Keratinocyte (primary cell): ENCODE measurements around the gene NRF1. TPM values are rescaled to one million over a fixed set of nuclear protein-coding genes. Genes with fewer than 3 reads are reported as not detected.

Source experiments
- DNase-seq: peaks from one replicate; pipeline ENCODE4 v3.0.0-alpha.2; 2011; ENCODE audit warnings: low read depth, missing footprints, low spot score
- FAIRE-seq: peaks from 2 replicates; lab custom pipeline; 2011; peaks lifted over from hg19 to GRCh38; lab: Jason Lieb, UNC
- H2AFZ ChIP-seq: 2 replicates; pipeline ENCODE4 v1.6.0; 2012; ENCODE audit warnings: low read length, control low read depth, inconsistent platforms; ENCODE audit not compliant: control insufficient read depth
- H3K27ac ChIP-seq: 2 replicates; pipeline ENCODE4 v1.5.1; 2011; ENCODE audit warnings: low read length; ENCODE audit not compliant: control insufficient read depth, insufficient read depth
- H3K27me3 ChIP-seq: 3 replicates; pipeline ENCODE4 v1.6.0; 2011; ENCODE audit warnings: low read length; ENCODE audit not compliant: control insufficient read depth, insufficient read depth; ENCODE audit errors: extremely low read depth
- H3K36me3 ChIP-seq, 2 experiments: 2 replicates in 1 of 2; 3 replicates in 1 of 2; pipeline ENCODE4 v1.5.1; 2011; ENCODE audit warnings: low read length in 2 of 2, mild to moderate bottlenecking in 1 of 2; ENCODE audit not compliant: control insufficient read depth in 2 of 2, insufficient read depth in 2 of 2; ENCODE audit errors: extremely low read depth in 1 of 2
- H3K4me1 ChIP-seq: 3 replicates; pipeline ENCODE4 v1.5.1; 2011; ENCODE audit warnings: low read length; ENCODE audit not compliant: control insufficient read depth, insufficient read depth; ENCODE audit errors: extremely low read depth
- H3K4me2 ChIP-seq: 3 replicates; pipeline ENCODE4 v1.6.0; 2011; ENCODE audit warnings: low read depth, low read length; ENCODE audit not compliant: control insufficient read depth, insufficient read depth; ENCODE audit errors: extremely low read depth
- H3K4me3 ChIP-seq, 3 experiments: fragments of 200-600 bp in 1 of 3; sonication (generic) in 1 of 3; 2 replicates in 2 of 3; 3 replicates in 1 of 3; pipeline ENCODE4 v1.5.1; 2011 to 2016; ENCODE audit warnings: low read length in 3 of 3, mild to moderate bottlenecking in 3 of 3, control low read depth in 2 of 3, inconsistent platforms in 1 of 3, low read depth in 1 of 3, mixed read lengths in 1 of 3, mixed run types in 1 of 3, moderate library complexity in 1 of 3; ENCODE audit not compliant: control insufficient read depth in 2 of 3, insufficient read depth in 2 of 3; ENCODE audit errors: extremely low read depth in 1 of 3
- H3K79me2 ChIP-seq: 2 replicates; pipeline ENCODE4 v1.6.0; 2012; ENCODE audit warnings: low read length; ENCODE audit not compliant: control insufficient read depth, insufficient read depth
- H3K9ac ChIP-seq: 3 replicates; pipeline ENCODE4 v1.6.0; 2011; ENCODE audit warnings: low read length; ENCODE audit not compliant: control insufficient read depth, insufficient read depth; ENCODE audit errors: extremely low read depth
- H3K9me1 ChIP-seq: 3 replicates; pipeline ENCODE4 v1.6.0; 2011; ENCODE audit warnings: low read length; ENCODE audit not compliant: control insufficient read depth, insufficient read depth; ENCODE audit errors: extremely low read depth
- H3K9me3 ChIP-seq: 2 replicates; pipeline ENCODE4 v1.5.1; 2012; ENCODE audit warnings: low read depth, low read length; ENCODE audit not compliant: control insufficient read depth
- H4K20me1 ChIP-seq: 3 replicates; pipeline ENCODE4 v1.6.0; 2011; ENCODE audit warnings: low read length; ENCODE audit not compliant: control insufficient read depth, insufficient read depth; ENCODE audit errors: extremely low read depth
- CTCF ChIP-seq, 3 experiments: IDR thresholded peaks in 1 of 3; conservative IDR thresholded peaks in 1 of 3; optimal IDR thresholded peaks in 1 of 3; 2 replicates in 2 of 3; 3 replicates in 1 of 3; pipeline versions ENCODE3 to v1.5.1; 2011; ENCODE audit warnings: low read length in 3 of 3, mild to moderate bottlenecking in 3 of 3, moderate library complexity in 2 of 3, control low read depth in 1 of 3, inconsistent platforms in 1 of 3; ENCODE audit not compliant: insufficient read depth in 2 of 3; ENCODE audit errors: extremely low read depth in 1 of 3
- EZH2 ChIP-seq: IDR thresholded peaks from one replicate; pipeline ENCODE4 v1.6.1; 2012; ENCODE audit warnings: inconsistent platforms, mild to moderate bottlenecking, low read length, moderate library complexity
- dilution Hi-C: fragments of 300-500 bp; cut with MboI; formaldehyde crosslinking; loops from one replicate; pipeline ENCODE4 v1.7.0; 2020; ENCODE audit warnings: low sequenced_read_pairs; ENCODE audit not compliant: extremely low pct_ligation_motif_present
- polyA plus RNA-seq, 5 experiments: library from polyadenylated mRNA; depleted of rRNA in 3 of 5; stranded (reverse) in 3 of 5; stranded (forward) in 1 of 5; unstranded in 1 of 5; fragments of >200 nt; gene quantifications; 1 replicate in 1 of 5; 2 replicates in 3 of 5; 3 replicates in 1 of 5; pipeline versions ENCODE4 v1.2.1 to v1.2.3, GENCODE V29; 2011 to 2012; ENCODE audit warnings: missing spikeins in 2 of 5, low read depth in 1 of 5, low replicate concordance in 1 of 5

The NRF1 gene
- polyA plus RNA-seq, 1 donor (not counting 4 experiments of a cell fraction or from before 2014, with no cell fraction given), result 12.6 TPM

GRCh38 chr7:129612112-129613015 lies 844 bp downstream of the NRF1 start:
- H3K4me1 ChIP-seq, result peaks cover 46% of the 10 kb centered on the region
- peak overlapping the region; percentile 4 for H2AFZ ChIP-seq
- no peaks in the 10 kb centered on the region for H3K9me1 ChIP-seq
- H4K20me1 ChIP-seq, result peaks cover 3% of the 10 kb centered on the region
- TF ChIP-seq EZH2 (no peak), CTCF (optimal IDR thresholded peaks at IDR 0.05 in 1 of 3, IDR thresholded peaks at IDR 0.05 in 1 of 3, conservative IDR thresholded peaks at IDR 0.05 in 1 of 3; ENCODE audit: extremely low read depth in 1 of 3, insufficient read depth in 2 of 3, low read length in 3 of 3) (peak; percentile 24 to 68 (median 45))
- H3K79me2 ChIP-seq, result peaks cover 71% of the 10 kb centered on the region
- peak overlapping the region; percentile 93 for H3K27ac ChIP-seq
- peak overlapping the region; percentile 85 for H3K4me2 ChIP-seq
- peaks cover 0 to 14% of the 10 kb centered on the region in 2 experiments for H3K36me3 ChIP-seq
- no peaks in the 10 kb centered on the region for H3K27me3 ChIP-seq
- dilution Hi-C loops, result no loop called here
- DNase-seq (no peak), FAIRE-seq (no peak)
- peak overlapping the region; percentile 93 for H3K9ac ChIP-seq
- no peaks in the 10 kb centered on the region for H3K9me3 ChIP-seq
- peak overlapping the region; percentile 61 to 90 (median 86) for H3K4me3 ChIP-seq

- TF ChIP-seq EZH2 (no peak), CTCF (optimal IDR thresholded peaks at IDR 0.05 in 1 of 3, IDR thresholded peaks at IDR 0.05 in 1 of 3, conservative IDR thresholded peaks at IDR 0.05 in 1 of 3; ENCODE audit: extremely low read depth in 1 of 3, insufficient read depth in 2 of 3, low read length in 3 of 3) (no peak)
- H3K4me2 ChIP-seq, result peak overlapping the region; percentile 85
- dilution Hi-C loops, result no loop called here
- FAIRE-seq (no peak), DNase-seq (no peak)
- H3K36me3 ChIP-seq, result peaks cover 0 to 14% of the 10 kb centered on the region in 2 experiments
- peak overlapping the region; percentile 93 for H3K9ac ChIP-seq
- H3K9me1 ChIP-seq, result no peaks in the 10 kb centered on the region
- H3K4me3 ChIP-seq, result peak overlapping the region; percentile 61 to 90 (median 86)
- peaks cover 3% of the 10 kb centered on the region for H4K20me1 ChIP-seq
- no peaks in the 10 kb centered on the region for H3K27me3 ChIP-seq
- peak overlapping the region; percentile 93 for H3K27ac ChIP-seq
- H3K9me3 ChIP-seq, result no peaks in the 10 kb centered on the region
- H3K79me2 ChIP-seq, result peaks cover 77% of the 10 kb centered on the region
- no peak overlapping the region for H2AFZ ChIP-seq
- H3K4me1 ChIP-seq, result peaks cover 52% of the 10 kb centered on the region
Observed at GRCh38 chr7:129613016-129613337, 1.5 kb downstream of the NRF1 start.
